Stimulated activated CD4-positive, alpha-beta T cell treated with anti-CD3 and anti-CD28 coated beads, Interleukin-4, amount 100 ng/mL, for 48 hours (primary cell): ENCODE measurements around the gene CADM2.

Source experiments
- DNase-seq, 2 donors: peaks; one replicate each; pipeline ENCODE4 v3.0.0-alpha.2; 2020; ENCODE audit warnings: low read depth in 2 of 2

CADM2 gene

GRCh38 chr3:85321892-85322291 lies 363.1 kb downstream of the CADM2 start:
- no peak for DNase-seq

GRCh38 chr3:85330071-85330470 lies 371.3 kb downstream of the CADM2 start:
- no peak for DNase-seq

GRCh38 chr3:85337895-85338294 lies 379.1 kb downstream of the CADM2 start:
- no peak for DNase-seq

DNA sequence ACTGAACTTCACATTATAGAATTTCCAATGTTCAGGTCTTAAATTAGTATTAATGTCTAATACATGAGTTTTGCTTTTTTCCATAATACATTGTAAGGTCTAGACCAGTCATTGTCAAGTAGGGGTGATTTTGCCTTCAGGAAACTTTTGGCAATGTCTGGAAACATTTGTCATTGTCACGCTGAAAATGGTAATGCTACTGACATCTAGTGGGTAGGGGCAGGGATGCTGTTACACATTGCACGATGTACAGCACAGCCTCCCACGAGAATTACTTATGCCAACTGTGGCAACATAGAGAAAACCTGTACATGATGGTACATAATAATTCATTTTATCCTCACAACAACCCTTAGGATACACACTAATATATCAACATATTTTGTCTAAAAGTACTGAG lies 384.1 kb downstream of the CADM2 start:
- DNase-seq: no peak

- no peak for DNase-seq
Measured at GRCh38 chr3:85355572-85355971, 396.8 kb downstream of the CADM2 start.

GRCh38 chr3:85360742-85361387 lies 402.1 kb downstream of the CADM2 start:
- no peak for DNase-seq

DNA sequence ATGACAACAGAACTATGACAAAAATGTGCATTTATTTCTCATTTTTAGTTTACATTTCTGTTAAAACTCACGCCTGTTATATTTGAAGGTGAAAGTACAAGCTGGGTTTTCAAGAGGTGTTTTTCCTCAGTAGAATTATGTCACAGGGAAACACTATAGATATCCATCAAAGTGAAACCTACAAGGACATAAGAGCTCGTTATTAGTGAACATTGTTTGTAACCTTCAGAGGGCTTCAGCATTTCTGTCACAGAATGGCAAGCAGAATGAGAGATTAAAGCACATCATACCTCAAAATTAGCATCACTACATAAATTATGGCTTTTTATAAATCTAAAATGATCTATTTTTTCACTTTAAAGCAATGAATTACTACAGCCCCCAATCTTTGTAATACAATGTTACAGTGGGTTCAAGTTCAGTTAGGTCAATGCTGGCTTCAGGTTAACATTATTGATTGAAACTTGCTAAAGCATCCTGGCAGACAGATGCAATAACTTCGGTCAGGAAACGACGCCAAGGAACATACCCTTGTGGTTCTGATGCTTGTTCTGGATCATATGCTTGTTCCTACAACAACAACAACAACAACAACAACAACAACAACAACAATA lies 405.6 kb downstream of the CADM2 start:
- no peak for DNase-seq

GRCh38 chr3:85370341-85370740 lies 411.6 kb downstream of the CADM2 start:
- DNase-seq: no peak

- DNase-seq: no peak
Measured at GRCh38 chr3:85376131-85376530, 417.3 kb downstream of the CADM2 start.

DNA sequence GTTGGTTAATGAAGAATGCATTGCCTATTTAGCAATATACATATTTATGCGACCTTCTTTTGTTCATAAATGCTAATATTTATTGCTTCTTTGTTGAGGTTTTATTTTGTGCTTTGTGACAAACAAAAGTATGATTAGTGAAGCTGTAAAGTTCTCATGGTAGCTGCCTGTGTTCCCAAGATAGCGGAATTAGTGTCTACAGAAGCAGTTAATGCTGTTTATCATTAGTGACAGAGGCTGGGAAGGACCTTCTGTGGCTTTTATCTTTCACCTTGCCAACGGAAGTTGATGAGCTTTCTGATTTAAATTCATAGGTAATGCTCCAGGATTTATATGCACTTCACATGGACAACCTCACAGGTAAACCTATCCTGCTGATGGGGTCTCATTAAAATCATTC lies 418.3 kb downstream of the CADM2 start:
- DNase-seq: no peak

DNA sequence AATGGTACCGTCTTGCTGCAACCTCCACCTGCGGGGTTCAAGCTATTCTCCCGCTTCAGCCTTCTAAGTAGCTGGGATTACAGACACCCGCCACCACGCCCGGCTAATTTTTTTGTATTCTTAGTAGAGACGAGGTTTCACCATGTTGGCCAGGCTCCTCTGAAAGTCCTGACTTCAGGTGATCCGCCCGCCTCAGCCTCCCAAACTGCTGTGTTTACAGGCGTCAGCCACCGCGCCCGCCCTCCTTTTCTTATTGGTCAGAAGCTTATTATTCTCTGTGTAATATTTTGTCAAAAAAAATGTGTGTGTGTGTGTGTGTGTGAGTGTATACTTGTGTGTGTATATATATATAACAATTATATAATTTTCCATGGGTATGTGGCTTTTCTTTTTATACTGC lies 425.6 kb downstream of the CADM2 start:
- no peak for DNase-seq

- no peak for DNase-seq
Measured at GRCh38 chr3:85387913-85388505, 429.2 kb downstream of the CADM2 start.

GRCh38 chr3:85394424-85394823 lies 435.6 kb downstream of the CADM2 start:
- DNase-seq: no peak

- no peak for DNase-seq
Measured at GRCh38 chr3:85397434-85397833, 438.6 kb downstream of the CADM2 start.

GRCh38 chr3:85426121-85426520 lies 467.3 kb downstream of the CADM2 start:
- DNase-seq: no peak

DNA sequence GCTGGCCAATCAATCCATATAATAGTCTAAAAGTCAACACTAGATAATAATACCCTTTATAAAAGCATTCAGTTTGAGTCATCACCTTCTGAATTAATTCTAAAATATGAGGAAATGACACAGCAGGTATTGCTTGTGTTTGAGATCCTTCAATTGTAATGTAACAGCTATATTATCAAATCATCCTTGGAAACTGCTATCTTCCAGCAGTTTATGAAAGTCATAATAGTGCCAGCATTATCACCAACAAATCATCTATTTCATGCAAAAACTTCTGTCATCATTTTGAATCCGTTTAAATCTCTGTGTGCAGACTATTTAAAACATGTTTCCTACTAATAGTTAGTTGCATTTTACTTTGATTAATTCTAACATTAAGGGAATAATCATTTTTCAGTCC lies 468.7 kb downstream of the CADM2 start:
- no peak for DNase-seq

DNA sequence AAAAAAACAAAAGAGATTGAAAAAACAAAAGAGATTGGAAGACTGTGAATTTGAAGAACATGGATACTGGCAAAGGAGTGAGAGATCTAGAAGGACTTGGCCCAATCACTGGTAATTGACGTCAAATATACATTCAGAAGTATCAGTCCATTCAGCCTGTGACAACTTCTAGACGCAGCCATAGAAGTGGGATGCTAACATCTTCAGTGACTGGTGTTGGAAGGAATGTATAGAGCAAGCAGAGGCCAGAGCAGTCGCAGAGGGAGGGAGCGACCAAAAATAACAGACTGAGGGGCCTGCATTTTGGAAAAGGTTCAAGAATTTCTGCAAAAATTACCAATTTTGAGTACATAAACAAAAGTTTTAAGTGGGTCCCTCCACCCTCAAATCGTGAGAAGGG lies 473.3 kb downstream of the CADM2 start:
- DNase-seq: no peak

GRCh38 chr3:85433319-85433718 lies 474.5 kb downstream of the CADM2 start:
- DNase-seq: no peak

DNA sequence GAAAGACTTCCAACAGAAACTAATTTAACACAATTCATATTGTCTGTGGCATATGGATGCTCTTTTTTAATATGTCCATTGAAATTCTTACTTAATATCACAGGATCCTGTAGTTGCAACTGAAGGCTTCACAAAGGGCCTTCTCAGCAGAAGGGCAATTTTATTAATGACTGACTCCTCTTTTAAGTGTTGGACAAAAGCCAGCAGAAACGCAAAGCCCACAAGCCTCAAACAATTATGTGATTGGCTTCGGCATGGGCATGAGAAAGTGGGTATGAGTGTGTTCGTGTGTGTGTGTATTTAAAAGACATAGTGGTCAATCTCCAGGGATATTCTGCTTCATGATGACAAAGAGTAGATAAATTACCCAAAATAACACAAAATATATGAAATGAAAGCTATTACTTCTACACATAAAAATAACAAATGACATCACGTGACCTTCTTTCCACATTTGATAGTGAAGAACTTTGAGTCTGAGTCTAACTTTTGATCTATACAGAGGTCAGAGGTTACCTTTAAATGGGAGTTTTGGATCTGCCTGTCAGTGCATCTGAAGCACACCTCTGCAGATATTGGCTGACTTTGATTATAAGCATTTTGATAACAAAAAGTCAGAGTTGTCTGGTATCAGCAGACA lies 496.9 kb downstream of the CADM2 start:
- no peak for DNase-seq

DNA sequence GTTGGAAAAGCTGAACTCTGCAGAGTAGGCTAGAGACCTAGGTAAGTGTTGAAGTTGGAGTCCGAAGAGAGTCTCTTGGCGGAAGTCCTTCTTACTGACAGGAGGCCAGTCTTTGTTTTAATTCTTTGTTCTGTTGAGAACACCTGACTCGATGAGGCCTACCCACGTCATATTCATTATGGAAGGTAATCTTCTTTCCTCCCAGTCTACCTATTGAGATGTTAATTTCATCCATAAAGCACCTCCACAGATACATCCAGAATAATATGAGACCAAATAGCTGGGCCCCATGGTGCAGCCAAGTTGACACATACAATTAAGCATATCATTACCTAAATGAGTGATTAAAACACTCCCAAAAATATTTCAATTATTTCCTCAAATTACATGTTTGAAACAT lies 515.5 kb downstream of the CADM2 start:
- DNase-seq: no peak

DNA sequence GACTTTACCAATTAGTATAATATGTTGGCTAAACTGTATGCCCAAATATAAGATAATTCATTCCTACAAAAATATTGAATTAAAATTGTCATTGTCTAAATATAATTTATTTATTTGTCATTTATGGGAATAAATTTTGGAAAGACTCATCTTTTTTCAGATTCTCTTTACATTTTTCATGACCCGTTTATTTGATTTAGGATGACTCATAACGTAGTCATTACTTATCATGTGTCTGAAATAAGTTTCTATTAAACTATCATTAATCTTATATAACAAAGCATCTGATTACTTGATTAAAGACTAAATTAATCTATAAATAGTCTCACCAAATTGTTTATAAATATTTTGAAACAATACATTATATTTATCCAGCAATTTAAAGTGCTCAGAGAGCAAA lies 516.6 kb downstream of the CADM2 start:
- no peak for DNase-seq

- no peak for DNase-seq
Measured at GRCh38 chr3:85476891-85477495, 518.2 kb downstream of the CADM2 start.
